Choroid plexus epithelial cell (primary cell): ENCODE measurements around the gene SLAMF7.
"Not testable (repeated sequence)": the region's sequence is repeated elsewhere in the genome, so short reads cannot be mapped to it uniquely, and the experiment has no call there.

Source experiments
- DNase-seq: peaks from one replicate; pipeline ENCODE4 v3.0.0-alpha.2; 2010; ENCODE audit warnings: low read depth
- H3K4me3 ChIP-seq: 2 replicates; pipeline ENCODE4 v1.5.1; 2011; ENCODE audit warnings: low read depth, mild to moderate bottlenecking, control low read depth, low read length, moderate library complexity
- CTCF ChIP-seq: conservative IDR thresholded peaks from 2 replicates; pipeline ENCODE4 v1.5.1; 2011; ENCODE audit warnings: low read depth, mild to moderate bottlenecking, control low read depth, inconsistent platforms, low read length, moderate library complexity

The SLAMF7 gene

DNA sequence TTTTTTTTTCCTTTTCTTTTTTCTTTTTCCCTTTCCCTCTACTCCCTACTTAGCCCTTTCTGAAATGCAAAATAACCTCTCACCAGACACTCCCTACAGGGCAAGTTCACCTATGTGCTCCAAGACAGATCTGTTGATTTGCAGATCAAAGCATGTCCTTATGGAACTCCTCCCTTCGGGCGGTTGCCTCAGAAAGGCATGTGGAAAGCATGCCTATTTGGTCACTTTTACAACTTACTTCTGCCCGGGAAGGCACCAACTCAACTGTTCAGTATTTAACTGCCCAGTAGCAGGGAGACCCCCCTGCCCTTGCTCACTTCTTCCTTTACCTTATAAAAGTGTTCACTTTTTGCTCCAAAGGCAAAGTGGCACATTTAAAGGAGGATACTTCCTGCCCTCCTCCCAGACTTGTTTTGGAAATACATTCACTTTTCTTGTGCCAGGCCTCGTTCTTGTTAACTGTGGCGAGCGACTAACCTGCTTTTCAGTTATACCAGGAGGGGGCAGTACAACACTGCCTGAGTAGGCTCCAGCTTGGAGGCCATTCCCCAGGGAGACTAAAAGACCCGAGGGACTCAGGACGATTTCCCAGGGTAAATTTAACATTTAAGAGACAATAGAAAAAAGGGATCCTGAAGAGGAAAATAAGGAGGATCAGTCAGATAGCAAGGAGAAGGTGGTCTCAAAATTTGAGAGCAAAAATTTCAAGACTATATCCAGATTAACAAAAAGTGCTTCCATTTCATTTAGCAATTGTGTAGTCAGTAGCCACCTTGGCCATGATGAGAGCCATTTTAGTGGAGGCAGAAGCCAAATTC is 12.3 kb upstream of the SLAMF7 start:
- no peak overlapping the region for H3K4me3 ChIP-seq
- peak; percentile 90 for TF ChIP-seq CTCF
- DNase-seq, result peak; percentile 87

- H3K4me3 ChIP-seq, result no peak overlapping the region
- TF ChIP-seq CTCF, result no peak
- no peak for DNase-seq
Measured at GRCh38 chr1:160727316-160727640, 11.8 kb upstream of the SLAMF7 start.

DNA sequence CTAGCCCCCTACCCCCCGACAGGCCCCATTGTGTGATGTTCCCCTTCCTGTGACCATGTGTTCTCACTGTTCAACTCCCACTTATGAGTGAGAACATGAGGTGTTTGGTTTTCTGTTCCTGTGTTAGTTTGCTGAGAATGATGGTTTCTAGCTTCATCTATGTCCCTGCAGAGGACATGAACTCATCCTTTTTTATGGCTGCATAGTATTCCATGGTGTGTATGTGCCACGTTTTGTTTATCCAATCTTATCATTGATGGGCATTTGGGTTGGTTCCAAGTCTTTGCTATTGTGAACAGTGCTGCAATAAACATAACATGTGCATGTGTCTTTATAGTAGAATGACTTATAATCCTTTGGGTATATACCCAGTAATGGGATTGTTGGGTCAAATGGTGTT is 7.5 kb upstream of the SLAMF7 start:
- not testable (repeated sequence) for H3K4me3 ChIP-seq, DNase-seq

- no peak for TF ChIP-seq CTCF
- DNase-seq, result no peak
- no peak overlapping the region for H3K4me3 ChIP-seq
Measured at GRCh38 chr1:160731990-160732389, 7.1 kb upstream of the SLAMF7 start.

DNA sequence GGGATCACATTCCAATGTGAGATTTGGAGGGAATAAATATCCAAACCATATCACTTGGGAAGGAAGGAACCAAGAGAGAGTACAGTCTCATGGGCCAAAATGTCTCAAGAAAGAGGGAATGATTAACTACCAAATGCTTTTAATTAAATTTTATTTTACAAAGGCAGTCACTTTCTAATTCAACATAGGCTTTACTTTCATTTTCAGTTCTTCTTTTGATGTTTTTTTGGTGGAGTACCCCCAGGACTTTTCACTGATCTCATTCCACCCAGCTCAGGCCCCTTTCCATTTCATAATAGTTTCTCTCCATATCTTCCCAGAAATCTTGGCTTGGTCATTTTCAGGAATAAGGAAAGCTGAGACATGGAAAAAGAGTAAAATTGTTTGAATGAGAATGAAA is 5.1 kb upstream of the SLAMF7 start:
- H3K4me3 ChIP-seq, result no peak overlapping the region
- no peak for DNase-seq
- no peak for TF ChIP-seq CTCF

DNA sequence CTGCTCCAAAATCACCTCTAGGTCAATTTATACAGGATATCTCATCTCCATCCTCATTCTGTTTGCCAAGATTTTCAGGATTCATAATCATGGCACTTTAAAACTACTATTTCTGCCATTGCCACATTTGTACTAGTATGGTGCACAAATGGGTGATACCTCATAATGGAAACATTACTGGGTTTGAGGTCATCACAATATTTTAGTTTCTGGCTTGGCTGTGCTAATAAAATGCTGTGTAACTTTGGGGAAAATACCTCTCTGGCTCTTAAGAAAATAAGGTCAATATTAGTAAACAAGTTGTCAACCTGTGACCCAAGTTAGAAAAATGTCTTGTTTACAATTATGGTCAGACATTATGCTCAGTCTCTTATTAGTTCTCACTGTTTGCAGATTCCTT is 4.7 kb upstream of the SLAMF7 start:
- TF ChIP-seq CTCF, result no peak
- no peak for DNase-seq
- H3K4me3 ChIP-seq, result no peak overlapping the region

GRCh38 chr1:160738271-160738670 is 776 bp upstream of the SLAMF7 start:
- no peak for DNase-seq
- no peak for TF ChIP-seq CTCF
- no peak overlapping the region for H3K4me3 ChIP-seq
